ENCODE data around the gene TBX21.

TBX21 gene

DNA sequence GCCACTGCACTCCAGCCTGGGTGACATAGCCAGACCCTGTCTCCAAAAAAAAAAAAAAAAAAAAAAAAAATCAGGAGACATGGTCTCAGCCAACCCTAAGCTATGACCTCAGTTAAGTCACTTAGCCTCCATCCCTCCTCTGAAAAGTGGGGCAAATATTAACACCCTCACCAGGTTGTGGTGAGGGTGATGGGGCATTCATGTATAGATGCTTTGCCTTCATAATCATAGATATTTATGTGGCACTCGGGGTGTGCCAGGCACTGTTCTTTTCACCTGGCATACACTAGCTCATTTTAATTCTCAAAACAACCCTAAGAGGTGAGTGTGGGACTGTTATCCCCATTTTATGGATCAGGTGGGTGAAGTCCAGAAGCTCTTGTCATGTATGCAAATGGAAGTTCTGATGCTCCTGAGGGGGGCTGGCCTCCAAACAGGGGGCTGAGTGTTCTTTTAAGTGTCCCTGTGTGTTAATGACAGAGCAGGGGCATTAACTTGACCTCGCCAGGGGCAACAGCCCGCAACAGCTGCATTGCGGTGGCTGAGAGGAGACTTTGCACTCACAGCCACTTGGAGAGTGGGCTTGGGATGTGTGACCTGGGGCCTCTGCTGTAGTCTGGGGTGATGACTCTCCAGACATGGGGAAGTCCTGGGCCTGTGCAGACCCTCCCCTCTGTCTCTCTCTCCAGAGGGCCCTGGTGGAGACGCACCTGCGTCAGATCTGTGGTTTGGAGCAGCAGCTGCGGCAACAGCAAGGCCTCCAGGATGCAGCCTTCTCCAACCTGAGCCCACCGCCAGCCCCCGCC, 34.9 kb upstream of the TBX21 start:
- DNase-seq, result no peak

- no peak for DNase-seq
Observed at GRCh38 chr17:47698749-47699535, 34.1 kb upstream of the TBX21 start.

DNA sequence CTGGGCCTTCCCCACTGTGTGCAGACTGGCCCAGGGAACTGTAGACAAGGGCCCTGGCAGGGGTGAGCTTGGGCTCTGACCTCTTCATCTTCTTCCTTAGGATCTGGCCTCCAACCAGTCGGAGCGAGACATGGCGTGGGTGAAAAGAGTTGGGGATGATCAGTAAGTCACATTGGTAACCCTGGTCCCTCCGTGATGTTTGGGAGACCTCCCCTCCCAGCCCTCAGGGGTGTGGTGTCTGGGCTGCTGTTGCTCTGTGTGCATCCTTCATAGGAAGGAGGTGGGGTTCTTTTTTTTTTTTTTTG, 33.5 kb upstream of the TBX21 start:
- DNase-seq, result no peak

GRCh38 chr17:47700471-47701449, 32.3 kb upstream of the TBX21 start:
- no peak for DNase-seq

- no peak for DNase-seq
Observed at GRCh38 chr17:47701608-47702007, 31.4 kb upstream of the TBX21 start.

- DNase-seq, result no peak
Observed at GRCh38 chr17:47702391-47702995, 30.5 kb upstream of the TBX21 start.

GRCh38 chr17:47703191-47703591, 29.8 kb upstream of the TBX21 start:
- no peak for DNase-seq

GRCh38 chr17:47703671-47704070, 29.4 kb upstream of the TBX21 start:
- DNase-seq, result no peak

DNA sequence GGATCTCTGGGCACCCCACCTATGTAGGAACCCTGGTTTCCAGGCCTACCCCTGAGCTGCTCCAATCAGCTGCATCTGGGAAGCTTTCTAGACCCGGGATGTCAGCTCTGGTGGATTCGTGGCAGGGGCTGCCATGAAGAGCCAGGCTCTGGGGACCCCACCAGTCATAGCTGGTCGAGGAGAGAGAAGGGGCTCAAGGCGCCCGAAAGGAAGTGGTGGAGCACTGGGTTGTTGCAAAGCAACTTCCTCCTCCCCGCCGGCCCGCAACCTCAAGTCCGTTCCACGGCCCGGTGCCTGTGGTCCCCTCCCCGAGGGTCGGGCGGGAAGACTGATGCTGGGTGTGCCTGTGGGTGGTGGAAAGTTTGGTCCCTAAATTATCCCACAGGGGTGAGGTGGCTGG, 28.9 kb upstream of the TBX21 start:
- DNase-seq, result no peak

- no peak for DNase-seq
Observed at GRCh38 chr17:47704736-47705135, 28.3 kb upstream of the TBX21 start.

DNA sequence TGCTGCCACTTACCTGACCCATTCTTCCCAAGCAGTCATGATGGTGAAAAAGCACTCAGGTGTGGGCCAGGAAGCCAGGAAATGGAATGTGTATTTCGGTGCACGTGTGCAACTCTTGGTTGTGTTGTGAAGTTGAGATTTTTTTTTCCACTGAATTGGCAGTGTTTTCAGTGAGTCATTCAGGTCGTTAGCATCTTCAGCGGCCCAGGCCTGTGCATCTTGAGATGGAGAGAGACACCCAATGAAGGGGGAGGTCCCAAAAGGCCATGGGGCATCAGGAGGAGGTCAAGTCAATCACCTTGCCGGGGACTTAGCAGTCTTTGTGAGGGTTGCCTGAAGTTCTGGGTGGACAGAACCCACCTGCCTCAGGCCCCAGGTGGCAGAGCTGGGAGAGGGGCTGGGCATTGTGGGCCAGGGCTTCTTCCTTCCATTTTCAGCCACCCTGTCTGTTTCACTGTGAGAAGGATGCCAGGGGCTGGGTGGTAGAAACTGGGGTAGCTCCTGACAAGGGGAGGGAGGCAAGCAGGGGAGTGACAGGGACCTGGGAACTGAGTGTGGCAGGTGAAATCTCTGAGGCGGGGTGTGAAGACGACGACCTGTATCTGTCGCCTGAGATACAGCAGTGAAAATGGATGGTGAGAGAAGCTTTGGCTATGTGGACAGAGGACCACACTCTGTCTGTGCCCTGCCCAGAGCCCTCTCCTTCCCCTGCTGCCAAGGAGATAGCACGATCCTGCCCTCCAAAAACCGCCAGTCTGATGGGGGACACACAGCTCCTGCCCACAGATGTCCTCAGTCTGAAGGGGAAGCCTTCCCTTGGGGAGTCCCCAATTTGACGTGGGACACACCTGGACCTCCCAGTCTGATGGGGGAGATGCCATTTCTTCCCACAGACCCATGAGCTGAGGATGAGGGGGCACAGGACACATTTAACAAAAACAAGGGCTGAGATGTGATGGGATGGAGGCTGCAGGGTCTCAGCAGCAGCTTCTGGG, 27.2 kb upstream of the TBX21 start:
- no peak for DNase-seq

DNA sequence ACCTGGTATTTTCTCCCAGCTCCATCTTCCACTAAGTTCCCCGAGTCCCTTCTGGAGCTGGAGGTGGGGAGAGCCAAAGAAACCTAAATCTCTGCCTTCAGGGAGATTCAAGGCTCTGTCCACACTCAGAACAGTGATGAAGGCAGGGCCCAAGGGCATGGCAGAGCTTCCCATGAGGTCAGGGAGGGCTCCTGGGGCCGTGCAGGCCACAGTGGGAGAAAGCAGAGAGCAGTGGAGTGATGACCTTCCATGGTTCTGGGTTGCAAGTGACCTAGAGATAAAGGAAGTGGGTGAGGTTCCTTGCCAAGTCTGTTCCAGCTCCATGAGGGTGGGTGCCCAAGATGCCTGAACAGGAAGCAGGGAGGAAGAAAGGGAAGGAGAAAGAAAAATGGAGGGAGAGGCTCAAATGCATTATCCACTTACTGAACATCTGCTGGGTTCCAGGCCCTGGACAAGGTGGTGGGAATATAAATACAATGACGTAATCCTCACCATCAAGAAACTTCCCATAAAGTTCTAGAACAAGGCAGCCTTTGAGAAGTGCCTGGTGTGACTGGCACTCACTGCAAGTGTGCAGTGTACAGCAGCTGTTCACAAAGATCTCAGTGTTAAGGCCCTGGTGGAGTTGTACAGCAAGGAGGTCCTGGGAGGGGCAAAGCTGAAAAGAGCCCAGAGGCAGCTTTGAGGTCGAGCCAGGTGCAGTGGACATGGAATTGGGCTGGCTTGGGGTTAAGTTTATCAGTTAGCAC, 25.8 kb upstream of the TBX21 start:
- DNase-seq, result no peak

- no peak for DNase-seq
Observed at GRCh38 chr17:47707884-47708283, 25.2 kb upstream of the TBX21 start.

GRCh38 chr17:47708312-47708863, 24.6 kb upstream of the TBX21 start:
- no peak for DNase-seq

- DNase-seq, result no peak
Observed at GRCh38 chr17:47708864-47709541, 24.0 kb upstream of the TBX21 start.

- DNase-seq, result no peak
Observed at GRCh38 chr17:47709594-47709993, 23.4 kb upstream of the TBX21 start.

DNA sequence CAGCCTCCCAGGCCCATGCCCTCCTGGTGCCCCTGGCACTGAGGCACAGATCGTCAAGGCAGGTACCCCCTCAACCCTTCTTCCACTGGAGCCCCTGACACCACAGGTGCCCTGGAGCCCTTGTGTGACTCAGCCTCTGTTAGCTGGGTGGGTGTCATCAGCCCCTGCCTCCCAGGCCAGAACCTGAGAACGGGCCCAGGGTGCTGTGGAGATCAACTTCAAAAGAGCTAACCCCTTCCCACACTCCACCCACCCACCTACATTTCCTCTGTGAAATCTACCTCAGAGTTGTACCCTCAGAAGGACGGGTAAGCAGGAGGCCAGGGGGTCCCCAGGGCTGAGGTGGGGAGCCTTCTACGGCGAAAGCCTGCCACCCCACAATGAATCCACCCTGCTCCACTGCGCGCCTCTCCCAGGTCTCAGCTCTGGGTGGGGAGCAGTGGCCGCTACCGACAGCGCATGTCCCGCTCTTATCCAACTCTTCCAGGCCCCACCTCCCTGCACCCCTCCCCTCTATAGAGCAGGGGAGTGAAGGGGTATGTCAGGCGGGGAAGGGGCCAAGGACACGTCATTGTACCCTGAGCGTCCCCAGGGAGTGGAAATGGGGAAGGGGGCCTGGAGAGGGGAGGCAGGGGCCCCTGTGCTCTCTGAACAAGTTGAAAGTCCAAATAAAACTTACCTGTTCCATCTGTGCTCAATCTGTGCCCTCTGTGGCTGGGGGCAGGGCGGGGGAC, 21.5 kb upstream of the TBX21 start:
- no peak for DNase-seq

- DNase-seq, result no peak
Observed at GRCh38 chr17:47712330-47713023, 20.6 kb upstream of the TBX21 start.
